NCI-H524 treated with DMSO at 0.1 percent for 48 hours (cell line): ENCODE results near the gene RPL39.
"Not testable (repeated sequence)": the region's sequence is repeated elsewhere in the genome, so short reads cannot be mapped to it uniquely, and the experiment has no call there.

Source experiments
- DNase-seq: peaks from one replicate; lab custom pipeline; 2025; lab: John Stamatoyannopoulos, UW

RPL39 gene

GRCh38 chrX:119763181-119763580 lies 28.2 kb downstream of the RPL39 start:
- DNase-seq, result no peak

- no peak for DNase-seq
These were observed 28.7 kb downstream of the RPL39 start for GRCh38 chrX:119762718-119763117.

- DNase-seq, result no peak
These were observed 31.2 kb downstream of the RPL39 start for GRCh38 chrX:119760026-119760877.

- no peak for DNase-seq
These were observed 32.1 kb downstream of the RPL39 start for GRCh38 chrX:119759248-119759766.

- DNase-seq, result no peak
These were observed 32.6 kb downstream of the RPL39 start for GRCh38 chrX:119758731-119759247.

- DNase-seq, result no peak
These were observed 33.3 kb downstream of the RPL39 start, which contains the start of gene SOWAHD for GRCh38 chrX:119757979-119758730. SOWAHD (plus strand) TSS chrX:119758588; CDS start chrX:119758668, 80 bp downstream.

GRCh38 chrX:119757646-119757978 lies 33.8 kb downstream of the RPL39 start:
- no peak for DNase-seq

GRCh38 chrX:119756926-119757635 lies 34.3 kb downstream of the RPL39 start:
- DNase-seq, result no peak

GRCh38 chrX:119755981-119756533 lies 35.4 kb downstream of the RPL39 start:
- DNase-seq, result no peak

GRCh38 chrX:119753639-119754257 lies 37.7 kb downstream of the RPL39 start:
- DNase-seq, result peak; percentile 23

GRCh38 chrX:119753001-119753400 lies 38.4 kb downstream of the RPL39 start:
- no peak for DNase-seq

GRCh38 chrX:119750751-119751150 lies 40.7 kb downstream of the RPL39 start:
- not testable (repeated sequence) for DNase-seq

- not testable (repeated sequence) for DNase-seq
These were observed 41.3 kb downstream of the RPL39 start for GRCh38 chrX:119750131-119750530.

- DNase-seq, result no peak
These were observed 46.1 kb downstream of the RPL39 start for GRCh38 chrX:119745283-119745848.

GRCh38 chrX:119738742-119739141 lies 52.7 kb downstream of the RPL39 start:
- DNase-seq, result no peak
